ENCODE data around the gene KCNH4. TPM values are rescaled to one million over a fixed set of nuclear protein-coding genes. Genes with fewer than 3 reads are reported as not detected.

KCNH4 gene
- total RNA-seq, 1 donor from 2014 or later, result not detected

- Mint-ChIP-seq H3K4me3 (ENCODE audit: unreplicated experiment) (no peak overlapping the region), H3K4me1 (ENCODE audit: unreplicated experiment) (peaks cover 8% of the 10 kb centered on the region)
Observed at GRCh38 chr17:42124256-42124655, 56.7 kb downstream of the KCNH4 start.

DNA sequence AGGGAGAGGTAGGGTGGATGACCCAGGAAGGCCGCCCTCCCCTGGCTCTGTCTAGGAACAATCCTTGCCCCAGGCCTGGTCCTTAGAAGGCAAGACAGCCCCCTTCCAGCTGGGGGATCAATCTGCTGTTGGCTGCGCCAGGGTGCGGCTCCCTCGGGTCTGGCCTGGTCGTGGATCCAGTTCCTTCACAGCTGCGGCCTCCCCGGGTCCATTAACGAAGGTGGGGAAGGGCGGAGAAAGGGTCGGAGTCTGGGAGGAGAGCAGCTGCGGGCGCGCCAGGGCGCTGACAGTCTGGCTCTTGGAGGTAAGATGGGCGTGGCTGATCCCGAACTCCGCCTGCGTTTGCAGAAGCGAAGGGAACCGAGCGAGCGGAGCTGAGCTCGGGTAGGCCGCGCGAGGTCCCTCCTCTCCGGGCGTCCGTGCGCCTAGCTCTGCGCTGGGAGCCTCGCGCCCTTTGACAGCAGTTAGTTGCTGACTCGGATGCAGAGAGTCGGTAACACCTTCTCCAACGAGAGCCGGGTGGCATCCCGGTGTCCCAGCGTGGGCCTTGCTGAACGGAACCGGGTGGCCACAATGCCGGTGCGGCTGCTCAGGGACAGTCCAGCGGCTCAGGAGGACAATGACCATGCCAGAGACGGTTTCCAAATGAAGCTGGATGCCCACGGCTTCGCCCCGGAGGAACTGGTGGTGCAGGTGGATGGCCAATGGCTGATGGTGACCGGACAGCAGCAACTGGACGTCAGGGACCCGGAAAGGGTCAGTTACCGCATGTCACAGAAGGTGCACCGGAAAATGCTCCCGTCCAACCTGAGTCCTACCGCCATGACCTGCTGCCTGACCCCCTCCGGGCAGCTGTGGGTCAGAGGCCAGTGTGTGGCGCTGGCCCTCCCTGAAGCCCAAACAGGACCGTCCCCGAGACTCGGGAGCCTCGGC is 58.3 kb downstream of the KCNH4 start, which contains the start of gene HSPB9:
Gene HSPB9, plus strand, starts transcription at position 434 of the 933 bp plus-strand sequence. Its CDS starts 47 bp downstream, at position 481.
- H3K9me3 Mint-ChIP-seq (ENCODE audit: unreplicated experiment), result no peaks in the 10 kb centered on the region
- no peak for TF ChIP-seq CTCF (IDR thresholded peaks at IDR 0.05)

More at GRCh38 chr17:42124256-42124655, 56.7 kb downstream of the KCNH4 start:
- no peak for DNase-seq (ENCODE audit: extremely low spot score, unreplicated experiment)
- H3K27ac Mint-ChIP-seq (ENCODE audit: unreplicated experiment), result no peak overlapping the region
- peaks cover 16% of the 10 kb centered on the region for H3K36me3 Mint-ChIP-seq (ENCODE audit: unreplicated experiment)
- H3K27me3 Mint-ChIP-seq (ENCODE audit: unreplicated experiment), result no peaks in the 10 kb centered on the region
- no peaks in the 10 kb centered on the region for H3K9me3 Mint-ChIP-seq (ENCODE audit: unreplicated experiment)
- TF ChIP-seq CTCF (IDR thresholded peaks at IDR 0.05), result no peak

GRCh38 chr17:42120770-42121769 is 59.9 kb downstream of the KCNH4 start, which contains the start of gene KAT2A:
Gene KAT2A, minus strand, starts transcription at chr17:42121367. Its CDS starts 63 bp downstream, at chr17:42121304.
- Mint-ChIP-seq H3K4me3 (ENCODE audit: unreplicated experiment) (peak within 1 kb of the TSS; percentile 58), H3K9me3 (ENCODE audit: unreplicated experiment) (no peaks in the 10 kb centered on the region), H3K27me3 (ENCODE audit: unreplicated experiment) (no peaks in the 10 kb centered on the region), H3K36me3 (ENCODE audit: unreplicated experiment) (peaks cover 8% of the 10 kb centered on the region), H3K4me1 (ENCODE audit: unreplicated experiment) (peaks cover 13% of the 10 kb centered on the region), H3K27ac (ENCODE audit: unreplicated experiment) (peak within 1 kb of the TSS; percentile 67)
- peak; percentile 91 for DNase-seq (ENCODE audit: extremely low spot score, unreplicated experiment)
- no peak for TF ChIP-seq CTCF (IDR thresholded peaks at IDR 0.05)

More for the DNA sequence above, 58.3 kb downstream of the KCNH4 start, which contains the start of gene HSPB9:
- DNase-seq (ENCODE audit: extremely low spot score, unreplicated experiment), result no peak
- H3K4me3 Mint-ChIP-seq (ENCODE audit: unreplicated experiment), result peak within 1 kb of the TSS; percentile 58
- peaks cover 9% of the 10 kb centered on the region for H3K36me3 Mint-ChIP-seq (ENCODE audit: unreplicated experiment)
- no peaks in the 10 kb centered on the region for H3K27me3 Mint-ChIP-seq (ENCODE audit: unreplicated experiment)
- H3K27ac Mint-ChIP-seq (ENCODE audit: unreplicated experiment), result no peak within 1 kb of the TSS
- H3K4me1 Mint-ChIP-seq (ENCODE audit: unreplicated experiment), result peaks cover 8% of the 10 kb centered on the region

GRCh38 chr17:42120161-42120769 is 60.7 kb downstream of the KCNH4 start:
- Mint-ChIP-seq H3K4me1 (ENCODE audit: unreplicated experiment) (peaks cover 13% of the 10 kb centered on the region), H3K36me3 (ENCODE audit: unreplicated experiment) (peaks cover 8% of the 10 kb centered on the region), H3K27ac (ENCODE audit: unreplicated experiment) (no peak overlapping the region), H3K27me3 (ENCODE audit: unreplicated experiment) (no peaks in the 10 kb centered on the region), H3K9me3 (ENCODE audit: unreplicated experiment) (no peaks in the 10 kb centered on the region), H3K4me3 (ENCODE audit: unreplicated experiment) (peak overlapping the region; percentile 58)
- no peak for DNase-seq (ENCODE audit: extremely low spot score, unreplicated experiment)
- TF ChIP-seq CTCF (IDR thresholded peaks at IDR 0.05), result no peak
